ENCODE results near the gene ZNF512. TPM values are rescaled to one million over a fixed set of nuclear protein-coding genes. Genes with fewer than 3 reads are reported as not detected.

The ZNF512 gene
- total RNA-seq, 1 experiment from 2014 or later, result 34.2 TPM

- ATAC-seq (no peak), DNase-seq (ENCODE audit: low spot score) (no peak)
- H3K4me3 Mint-ChIP-seq, result no peak overlapping the region
- ChIA-PET CTCF (no interaction called here), POLR2A (no interaction called here)
- no peaks in the 10 kb centered on the region for H3K4me1 Mint-ChIP-seq
- TF ChIP-seq, protein P1, sequence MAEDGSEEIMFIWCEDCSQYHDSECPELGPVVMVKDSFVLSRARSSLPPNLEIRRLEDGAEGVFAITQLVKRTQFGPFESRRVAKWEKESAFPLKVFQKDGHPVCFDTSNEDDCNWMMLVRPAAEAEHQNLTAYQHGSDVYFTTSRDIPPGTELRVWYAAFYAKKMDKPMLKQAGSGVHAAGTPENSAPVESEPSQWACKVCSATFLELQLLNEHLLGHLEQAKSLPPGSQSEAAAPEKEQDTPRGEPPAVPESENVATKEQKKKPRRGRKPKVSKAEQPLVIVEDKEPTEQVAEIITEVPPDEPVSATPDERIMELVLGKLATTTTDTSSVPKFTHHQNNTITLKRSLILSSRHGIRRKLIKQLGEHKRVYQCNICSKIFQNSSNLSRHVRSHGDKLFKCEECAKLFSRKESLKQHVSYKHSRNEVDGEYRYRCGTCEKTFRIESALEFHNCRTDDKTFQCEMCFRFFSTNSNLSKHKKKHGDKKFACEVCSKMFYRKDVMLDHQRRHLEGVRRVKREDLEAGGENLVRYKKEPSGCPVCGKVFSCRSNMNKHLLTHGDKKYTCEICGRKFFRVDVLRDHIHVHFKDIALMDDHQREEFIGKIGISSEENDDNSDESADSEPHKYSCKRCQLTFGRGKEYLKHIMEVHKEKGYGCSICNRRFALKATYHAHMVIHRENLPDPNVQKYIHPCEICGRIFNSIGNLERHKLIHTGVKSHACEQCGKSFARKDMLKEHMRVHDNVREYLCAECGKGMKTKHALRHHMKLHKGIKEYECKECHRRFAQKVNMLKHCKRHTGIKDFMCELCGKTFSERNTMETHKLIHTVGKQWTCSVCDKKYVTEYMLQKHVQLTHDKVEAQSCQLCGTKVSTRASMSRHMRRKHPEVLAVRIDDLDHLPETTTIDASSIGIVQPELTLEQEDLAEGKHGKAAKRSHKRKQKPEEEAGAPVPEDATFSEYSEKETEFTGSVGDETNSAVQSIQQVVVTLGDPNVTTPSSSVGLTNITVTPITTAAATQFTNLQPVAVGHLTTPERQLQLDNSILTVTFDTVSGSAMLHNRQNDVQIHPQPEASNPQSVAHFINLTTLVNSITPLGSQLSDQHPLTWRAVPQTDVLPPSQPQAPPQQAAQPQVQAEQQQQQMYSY (CRISPR knock-in tag; IDR thresholded peaks at IDR 0.05), result no peak
- TF ChIP-seq, protein P2, sequence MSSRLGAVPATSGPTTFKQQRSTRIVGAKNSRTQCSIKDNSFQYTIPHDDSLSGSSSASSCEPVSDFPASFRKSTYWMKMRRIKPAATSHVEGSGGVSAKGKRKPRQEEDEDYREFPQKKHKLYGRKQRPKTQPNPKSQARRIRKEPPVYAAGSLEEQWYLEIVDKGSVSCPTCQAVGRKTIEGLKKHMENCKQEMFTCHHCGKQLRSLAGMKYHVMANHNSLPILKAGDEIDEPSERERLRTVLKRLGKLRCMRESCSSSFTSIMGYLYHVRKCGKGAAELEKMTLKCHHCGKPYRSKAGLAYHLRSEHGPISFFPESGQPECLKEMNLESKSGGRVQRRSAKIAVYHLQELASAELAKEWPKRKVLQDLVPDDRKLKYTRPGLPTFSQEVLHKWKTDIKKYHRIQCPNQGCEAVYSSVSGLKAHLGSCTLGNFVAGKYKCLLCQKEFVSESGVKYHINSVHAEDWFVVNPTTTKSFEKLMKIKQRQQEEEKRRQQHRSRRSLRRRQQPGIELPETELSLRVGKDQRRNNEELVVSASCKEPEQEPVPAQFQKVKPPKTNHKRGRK (CRISPR knock-in tag; IDR thresholded peaks at IDR 0.05; ENCODE audit: borderline replicate concordance), result no peak
- no peak for TF ChIP-seq IRF2 (CRISPR knock-in tag; IDR thresholded peaks at IDR 0.05; ENCODE audit: borderline replicate concordance, low read depth)
- TF ChIP-seq RORB (CRISPR knock-in tag; IDR thresholded peaks at IDR 0.05), result no peak
- no peaks in the 10 kb centered on the region for H3K9me3 Mint-ChIP-seq
- H3K36me3 Mint-ChIP-seq, result peaks cover 38% of the 10 kb centered on the region
- H3K27ac Mint-ChIP-seq, result no peak overlapping the region
- H3K27me3 Mint-ChIP-seq (ENCODE audit: low read depth), result no peaks in the 10 kb centered on the region
These were observed 88.4 kb downstream of the ZNF512 start for GRCh38 chr2:27671235-27671634.

Other genes with a start within 250 kb of the ZNF512 start
- gene GTF3C2, start 226.3 kb upstream of the ZNF512 start, total RNA-seq (2021), result 103 to 123 TPM (median 107 TPM) in 3 replicates
- 46.6 to 53.6 TPM (median 49.1 TPM) in 3 replicates for gene EIF2B4, start 212.7 kb upstream of the ZNF512 start, total RNA-seq (2021)
- 72.5 to 75.3 TPM (median 74.7 TPM) in 3 replicates for gene SNX17, start 212.4 kb upstream of the ZNF512 start, total RNA-seq (2021)
- 23.6 to 27.4 TPM (median 24.5 TPM) in 3 replicates for gene ZNF513, start 202.3 kb upstream of the ZNF512 start, total RNA-seq (2021)
- gene PPM1G, start 173.5 kb upstream of the ZNF512 start, total RNA-seq (2021), result 140 to 193 TPM (median 147 TPM) in 3 replicates
- 108 to 110 TPM (median 108 TPM) in 3 replicates for gene NRBP1, start 154.4 kb upstream of the ZNF512 start, total RNA-seq (2021)
- 41.9 to 50.0 TPM (median 49.2 TPM) in 3 replicates for gene KRTCAP3, start 140.7 kb upstream of the ZNF512 start, total RNA-seq (2021)
- gene IFT172, start 93.3 kb upstream of the ZNF512 start, total RNA-seq (2021), result 19.8 to 25.3 TPM (median 22.7 TPM) in 3 replicates
- 12.5 to 14.1 TPM (median 13.0 TPM) in 3 replicates for gene FNDC4, start 87.8 kb upstream of the ZNF512 start, total RNA-seq (2021)
- 0.64 to 1.1 TPM (median 0.72 TPM) in 3 replicates for gene GCKR, start 86.2 kb upstream of the ZNF512 start, total RNA-seq (2021)
- gene CCDC121, start 46.0 kb downstream of the ZNF512 start, total RNA-seq (2021), result 1.9 to 2.9 TPM (median 2.0 TPM) in 3 replicates
- 35.9 to 38.4 TPM (median 37.8 TPM) in 3 replicates for gene GPN1, start 46.0 kb downstream of the ZNF512 start, total RNA-seq (2021)
- gene SUPT7L, start 80.6 kb downstream of the ZNF512 start, total RNA-seq (2021), result 22.6 to 24.1 TPM (median 23.8 TPM) in 3 replicates
- gene SLC4A1AP, start 80.8 kb downstream of the ZNF512 start, total RNA-seq (2021), result 17.8 to 20.1 TPM (median 19.3 TPM) in 3 replicates
- gene MRPL33, start 188.7 kb downstream of the ZNF512 start, total RNA-seq (2021), result 52.5 to 60.6 TPM (median 58.3 TPM) in 3 replicates

All from WTC11 (cell line).